NCI-H2171 treated with DMSO at 0.1 percent for 48 hours (cell line): Measurements from ENCODE around the gene CFAP65.

Experiments used
- DNase-seq: peaks from one replicate; lab custom pipeline; 2025; lab: John Stamatoyannopoulos, UW

The CFAP65 gene

GRCh38 chr2:219060821-219061791 is 19.8 kb upstream of the CFAP65 start, which contains the start of gene IHH:
Gene IHH, minus strand, starts transcription at chr2:219060921. Its CDS starts 454 bp downstream, at chr2:219060467.
- DNase-seq: peak; percentile 7

- DNase-seq: peak; percentile 31
Measured at GRCh38 chr2:219059725-219060682, 18.7 kb upstream of the CFAP65 start.

GRCh38 chr2:219059375-219059724 is 18.0 kb upstream of the CFAP65 start:
- DNase-seq: no peak

GRCh38 chr2:219058541-219059374 is 17.4 kb upstream of the CFAP65 start:
- DNase-seq: no peak

GRCh38 chr2:219057709-219058540 is 16.6 kb upstream of the CFAP65 start:
- DNase-seq: peak; percentile 64

- no peak for DNase-seq
Measured at GRCh38 chr2:219056896-219057708, 15.8 kb upstream of the CFAP65 start.

GRCh38 chr2:219056176-219056895 is 15.0 kb upstream of the CFAP65 start:
- no peak for DNase-seq

GRCh38 chr2:219054956-219055903 is 13.9 kb upstream of the CFAP65 start:
- no peak for DNase-seq

GRCh38 chr2:219049282-219049681 is 8.0 kb upstream of the CFAP65 start:
- no peak for DNase-seq

GRCh38 chr2:219045937-219046550 is 4.7 kb upstream of the CFAP65 start:
- no peak for DNase-seq

GRCh38 chr2:219042750-219043149 is 1.4 kb upstream of the CFAP65 start:
- DNase-seq: no peak

GRCh38 chr2:219042157-219042556 is 841 bp upstream of the CFAP65 start:
- no peak for DNase-seq

- no peak for DNase-seq
Measured at GRCh38 chr2:219038600-219038999, 2.7 kb downstream of the CFAP65 start.

- no peak for DNase-seq
Measured at GRCh38 chr2:219037783-219038499, 3.4 kb downstream of the CFAP65 start.

GRCh38 chr2:219035942-219036341 is 5.4 kb downstream of the CFAP65 start:
- no peak for DNase-seq

- no peak for DNase-seq
Measured at GRCh38 chr2:219034823-219035222, 6.5 kb downstream of the CFAP65 start.
